ENCODE data around the gene ARMC7.
"Not testable (repeated sequence)": the region's sequence is repeated elsewhere in the genome, so short reads cannot be mapped to it uniquely, and the experiment has no call there.

The ARMC7 gene

DNA sequence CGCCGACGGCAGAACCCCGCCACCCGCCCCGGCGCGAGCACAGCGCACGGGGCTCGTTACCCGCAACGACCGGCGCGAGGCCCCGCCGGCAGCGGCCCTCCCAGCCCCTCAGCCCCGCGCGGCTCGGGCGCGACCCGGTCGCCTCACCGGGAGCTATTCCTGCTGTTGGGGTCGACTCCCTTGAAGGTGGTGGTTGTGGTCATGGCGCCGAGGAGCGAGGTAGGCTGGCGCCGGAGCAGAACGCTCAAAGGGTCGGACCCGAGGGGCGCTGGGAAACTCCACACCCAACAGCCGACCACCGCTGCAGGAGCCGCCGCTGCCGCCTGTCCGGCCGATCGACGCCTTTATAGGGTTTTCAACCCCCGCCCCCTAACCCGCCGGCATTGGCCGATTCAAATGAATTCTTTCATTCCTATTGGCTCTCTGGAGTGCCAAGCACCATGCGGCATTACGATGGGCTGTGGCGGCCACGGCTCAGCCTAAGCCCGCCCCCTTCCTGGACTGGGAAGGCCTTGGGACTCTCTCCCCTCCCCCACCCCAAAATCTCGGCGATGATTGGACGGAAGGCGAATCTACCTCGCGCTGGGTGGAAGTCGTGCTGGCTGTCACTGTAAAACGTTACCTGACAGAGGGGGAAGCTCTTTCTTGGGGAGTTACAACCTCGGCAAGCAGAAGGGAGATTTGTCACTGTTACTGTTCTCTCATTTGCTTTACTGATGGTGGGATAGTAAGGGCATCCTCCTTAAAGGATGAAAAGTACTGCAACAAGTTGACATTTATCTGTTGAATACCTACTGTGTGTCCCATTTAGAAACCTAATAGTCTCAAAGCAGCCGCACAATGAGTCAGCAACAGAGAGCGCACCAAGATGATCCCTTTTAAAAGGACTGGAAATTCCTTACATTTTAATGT lies 44.7 kb downstream of the ARMC7 start, which contains the start of gene JPT1:
Gene JPT1 (minus strand): TSS at position 318 of the 912 bp plus-strand sequence. CDS start 115 bp downstream, at position 203.
- peak; percentile 95 to 97 (median 95) for DNase-seq (ENCODE audit: low read depth in 3 of 3)

GRCh38 chr17:75155191-75155601 lies 45.4 kb downstream of the ARMC7 start:
- no peak for DNase-seq (ENCODE audit: low read depth in 3 of 3)

GRCh38 chr17:75158480-75158879 lies 48.7 kb downstream of the ARMC7 start:
- not testable (repeated sequence) for DNase-seq (ENCODE audit: low read depth in 3 of 3)

DNA sequence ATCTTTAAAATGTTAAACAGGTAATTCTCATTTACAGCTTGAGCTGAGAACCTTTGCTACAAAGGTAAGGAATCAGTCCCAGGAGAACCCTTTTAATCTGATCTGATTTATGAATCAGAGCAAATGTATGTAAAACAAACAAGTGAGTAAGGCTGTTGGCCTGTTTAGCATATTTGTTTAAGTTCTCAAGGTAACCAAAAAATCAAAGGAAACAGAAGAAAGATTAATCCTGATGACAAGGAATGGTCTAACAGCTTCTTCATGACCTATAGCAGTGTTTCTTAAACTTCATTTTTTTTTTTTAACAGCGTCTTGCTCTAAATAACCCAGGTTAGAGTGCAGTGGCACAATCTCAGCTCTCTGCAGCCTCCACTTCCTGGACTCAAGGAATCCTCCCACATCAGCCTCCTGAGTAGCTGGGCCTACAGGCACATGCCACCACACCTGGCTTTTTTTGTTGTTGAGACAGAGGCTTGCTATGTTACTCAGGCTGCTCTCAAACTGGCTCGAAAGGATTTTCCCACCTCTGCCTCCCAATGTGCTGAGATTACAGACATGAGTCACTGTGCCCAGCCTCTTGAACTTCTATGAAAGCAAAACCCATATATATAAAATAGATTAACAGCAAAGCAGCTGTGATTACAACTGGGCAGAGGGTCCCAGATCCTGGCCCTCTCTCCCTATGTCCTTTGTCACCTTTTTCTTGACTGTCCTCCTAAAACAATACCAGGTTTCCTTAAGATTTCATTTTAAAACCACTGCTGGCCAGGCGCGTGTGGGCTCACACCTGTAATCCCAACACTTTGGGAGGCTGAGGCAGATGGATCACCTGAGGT lies 49.6 kb downstream of the ARMC7 start:
- no peak for DNase-seq (ENCODE audit: low read depth in 3 of 3)

GRCh38 chr17:75160211-75160610 lies 50.4 kb downstream of the ARMC7 start:
- DNase-seq (ENCODE audit: low read depth in 3 of 3), result no peak

DNA sequence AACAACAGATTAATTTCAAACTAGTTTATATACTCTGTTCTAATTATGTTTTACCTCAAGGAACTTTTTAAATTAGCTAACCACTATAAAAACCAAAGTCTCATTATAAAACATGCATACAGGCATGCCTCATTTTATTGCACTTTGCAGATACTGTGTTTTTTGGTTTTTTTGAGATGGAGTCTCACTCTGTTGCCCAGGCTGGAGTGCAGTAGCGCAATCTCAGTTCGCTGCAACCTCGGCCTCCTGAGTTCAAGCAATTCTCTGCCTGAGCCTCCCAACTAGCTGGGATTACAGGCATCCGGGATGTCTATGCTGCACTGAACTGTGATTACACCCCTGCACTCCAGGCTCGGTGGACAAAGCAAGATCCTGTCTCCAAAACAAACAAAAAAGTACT lies 53.3 kb downstream of the ARMC7 start:
- no peak for DNase-seq (ENCODE audit: low read depth in 3 of 3)

GRCh38 chr17:75164606-75165005 lies 54.8 kb downstream of the ARMC7 start:
- not testable (repeated sequence) for DNase-seq (ENCODE audit: low read depth in 3 of 3)

GRCh38 chr17:75168998-75169397 lies 59.2 kb downstream of the ARMC7 start:
- no peak for DNase-seq (ENCODE audit: low read depth in 3 of 3)

DNA sequence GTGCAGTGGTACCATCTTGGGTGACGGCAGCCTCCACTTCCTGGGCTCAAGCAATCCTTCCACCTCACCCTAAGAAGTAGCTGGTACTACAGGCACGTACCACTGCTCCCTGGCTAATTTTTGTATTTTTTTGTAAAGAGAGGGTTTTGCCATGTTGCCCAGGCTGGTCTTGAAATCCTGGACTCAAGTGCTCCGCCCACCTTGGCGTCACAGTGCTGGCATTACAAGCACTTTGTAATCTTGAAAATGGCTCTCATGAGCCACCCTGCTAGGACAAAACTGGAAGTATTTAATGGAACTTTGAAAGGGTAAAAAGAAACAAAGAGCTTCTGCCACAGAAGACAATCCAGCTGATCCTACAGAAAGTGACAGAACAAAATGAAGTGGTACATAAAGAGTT lies 63.8 kb downstream of the ARMC7 start:
- DNase-seq (ENCODE audit: low read depth in 3 of 3), result no peak

DNA sequence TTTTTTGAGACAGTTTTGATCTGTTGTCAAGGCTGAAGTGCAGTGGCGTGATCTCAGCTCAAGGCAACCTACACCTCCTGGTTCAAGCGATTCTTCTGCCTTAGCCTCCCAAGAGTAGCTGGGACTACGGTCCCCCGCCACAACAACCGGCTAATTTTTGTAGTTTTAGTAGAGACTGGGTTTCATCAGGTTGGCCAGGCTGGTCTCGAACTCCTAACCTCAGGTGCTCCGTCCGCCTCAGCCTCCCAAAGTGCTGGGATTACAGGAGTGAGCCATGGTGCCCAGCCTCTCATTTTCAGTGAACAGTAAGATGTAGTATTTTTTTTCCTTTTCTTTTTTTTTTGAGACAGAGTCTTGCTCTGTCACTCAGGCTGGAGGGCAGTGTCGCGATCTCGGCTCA lies 65.2 kb downstream of the ARMC7 start:
- DNase-seq (ENCODE audit: low read depth in 3 of 3), result no peak

DNA sequence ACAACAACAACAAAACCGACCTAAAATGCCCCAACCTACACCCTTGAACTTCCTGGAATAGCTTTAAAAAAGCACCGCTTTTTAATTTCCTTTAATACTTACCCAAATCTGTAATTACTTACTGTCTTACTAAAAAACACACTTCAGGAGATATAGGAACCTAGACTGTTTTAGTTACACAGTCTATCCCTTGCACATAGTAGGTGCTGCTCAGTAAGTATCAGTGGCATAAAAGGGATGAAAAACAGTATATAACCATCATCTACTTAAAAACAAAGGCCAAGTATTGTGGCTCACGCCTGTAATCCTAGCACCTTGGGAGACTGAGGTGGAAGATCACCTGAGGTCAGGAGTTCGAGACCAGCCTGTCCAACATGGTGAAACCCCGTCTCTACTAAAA lies 66.9 kb downstream of the ARMC7 start:
- DNase-seq (ENCODE audit: low read depth in 3 of 3), result no peak

DNA sequence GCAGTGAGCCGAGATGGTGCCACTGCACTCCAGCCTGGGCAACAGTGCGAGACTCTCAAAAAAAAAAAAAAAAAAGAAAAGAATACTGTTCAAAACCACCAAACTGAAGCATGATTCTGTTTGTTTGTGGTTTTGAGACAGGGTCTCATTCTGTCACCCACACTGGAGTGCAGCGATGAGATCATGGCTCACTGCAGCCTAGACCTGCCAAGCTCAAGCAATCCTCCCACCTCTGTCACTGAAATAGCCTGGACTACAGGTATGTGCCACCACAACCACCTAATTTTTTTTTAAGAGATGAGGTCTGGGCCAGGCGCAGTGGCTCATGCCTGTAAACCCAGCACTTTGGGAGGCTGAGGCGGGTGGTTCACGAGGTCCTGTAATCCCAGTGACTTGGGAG lies 68.7 kb downstream of the ARMC7 start:
- DNase-seq (ENCODE audit: low read depth in 3 of 3), result no peak
